ENCODE measurements around the gene MRGPRG.
"Not testable (repeated sequence)": the region's sequence is repeated elsewhere in the genome, so short reads cannot be mapped to it uniquely, and the experiment has no call there.

MRGPRG gene, protein sequence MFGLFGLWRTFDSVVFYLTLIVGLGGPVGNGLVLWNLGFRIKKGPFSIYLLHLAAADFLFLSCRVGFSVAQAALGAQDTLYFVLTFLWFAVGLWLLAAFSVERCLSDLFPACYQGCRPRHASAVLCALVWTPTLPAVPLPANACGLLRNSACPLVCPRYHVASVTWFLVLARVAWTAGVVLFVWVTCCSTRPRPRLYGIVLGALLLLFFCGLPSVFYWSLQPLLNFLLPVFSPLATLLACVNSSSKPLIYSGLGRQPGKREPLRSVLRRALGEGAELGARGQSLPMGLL

DNA sequence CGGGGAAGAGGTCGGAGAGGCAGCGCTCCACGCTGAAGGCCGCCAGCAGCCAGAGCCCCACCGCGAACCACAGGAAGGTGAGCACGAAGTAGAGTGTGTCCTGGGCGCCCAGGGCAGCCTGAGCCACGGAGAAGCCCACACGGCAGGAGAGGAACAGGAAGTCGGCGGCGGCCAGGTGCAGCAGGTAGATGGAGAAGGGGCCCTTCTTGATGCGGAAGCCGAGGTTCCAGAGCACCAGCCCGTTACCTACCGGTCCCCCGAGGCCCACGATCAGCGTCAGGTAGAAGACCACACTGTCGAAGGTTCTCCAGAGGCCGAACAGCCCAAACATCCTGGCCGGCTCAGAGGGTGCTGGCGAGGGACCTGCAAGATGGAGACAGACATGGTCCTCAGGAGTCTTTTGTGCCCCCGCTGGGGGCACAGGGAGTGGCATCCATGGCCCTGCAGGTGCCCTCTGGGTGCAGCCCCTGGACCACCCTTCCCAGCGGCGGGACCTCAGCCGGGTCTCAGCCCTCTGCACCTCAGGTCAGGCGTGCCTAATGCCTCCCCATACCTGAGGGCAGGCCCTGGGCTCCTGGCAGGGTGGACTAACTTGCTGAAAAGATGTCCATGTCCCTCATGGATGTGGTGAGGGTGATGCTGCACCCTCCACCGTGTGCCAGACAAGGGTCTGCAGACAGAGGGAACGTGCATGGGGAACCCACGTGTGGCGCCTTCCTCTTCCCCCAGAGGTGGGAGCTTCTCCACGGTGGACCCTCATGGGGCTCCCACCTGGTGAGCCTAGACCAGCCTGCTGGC lies at the start of gene MRGPRG:
Gene MRGPRG (minus strand): TSS at position 331 of the 798 bp plus-strand sequence. CDS start 0 bp downstream, at position 331.
- no peak for ATAC-seq (replicated peaks)
- Mint-ChIP-seq H3K4me1 (peaks cover 6 to 7% of the 10 kb centered on the region in 2 donors), H3K4me3 (no peak within 1 kb of the TSS), H3K27ac (no peak within 1 kb of the TSS), H3K9me3 (peaks cover 0 to 2% of the 10 kb centered on the region in 2 donors), H3K36me3 (no peaks in the 10 kb centered on the region), H3K27me3 (peaks cover 42 to 59% of the 10 kb centered on the region in 2 donors)
- DNase-seq, result no peak

DNA sequence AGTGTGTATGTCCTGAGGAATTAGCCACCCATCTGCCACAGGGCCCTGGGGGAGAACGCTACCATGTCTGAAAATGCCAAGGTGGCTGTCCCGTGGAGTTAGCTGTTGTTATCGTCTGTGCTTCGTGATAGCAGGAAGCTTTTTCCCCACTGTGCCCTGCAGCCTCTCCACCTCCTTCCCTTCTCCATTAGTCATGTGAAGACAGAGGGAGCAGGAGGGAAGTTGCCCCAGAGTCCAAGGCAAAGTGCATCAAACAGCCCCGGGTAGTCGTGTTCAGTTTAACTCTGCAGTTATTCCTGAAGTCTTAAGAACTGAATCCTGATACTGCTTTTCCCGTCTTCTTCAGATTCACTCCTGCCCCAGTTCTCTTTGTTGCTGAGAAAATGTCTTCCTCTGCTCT lies 43.9 kb upstream of the MRGPRG start:
- not testable (repeated sequence) for H3K4me1 Mint-ChIP-seq; H3K36me3 Mint-ChIP-seq; DNase-seq; H3K4me3 Mint-ChIP-seq; H3K27me3 Mint-ChIP-seq; H3K9me3 Mint-ChIP-seq; ATAC-seq (replicated peaks); H3K27ac Mint-ChIP-seq

DNA sequence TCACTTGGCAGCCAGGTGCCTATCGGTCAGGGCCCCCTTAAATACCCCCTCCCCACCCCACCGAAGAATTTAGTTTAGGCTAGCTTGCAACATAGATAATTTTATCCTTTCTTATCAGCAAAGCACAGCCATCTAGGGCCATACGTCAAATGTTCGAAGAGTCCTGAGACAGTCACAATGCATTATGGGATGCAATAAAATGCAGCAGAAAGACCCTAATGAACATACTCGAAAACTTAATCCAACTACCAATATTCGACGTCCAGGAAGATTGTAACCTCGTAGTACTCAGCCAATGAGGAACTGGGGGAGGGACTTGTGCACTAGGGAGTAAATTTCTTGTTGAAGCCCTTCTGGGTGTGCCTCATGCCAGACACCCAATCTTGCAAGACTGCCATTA lies 43.2 kb upstream of the MRGPRG start:
- H3K9me3 Mint-ChIP-seq; H3K4me3 Mint-ChIP-seq; ATAC-seq (replicated peaks); H3K36me3 Mint-ChIP-seq; H3K27ac Mint-ChIP-seq; H3K27me3 Mint-ChIP-seq; DNase-seq; H3K4me1 Mint-ChIP-seq: not testable (repeated sequence)

DNA sequence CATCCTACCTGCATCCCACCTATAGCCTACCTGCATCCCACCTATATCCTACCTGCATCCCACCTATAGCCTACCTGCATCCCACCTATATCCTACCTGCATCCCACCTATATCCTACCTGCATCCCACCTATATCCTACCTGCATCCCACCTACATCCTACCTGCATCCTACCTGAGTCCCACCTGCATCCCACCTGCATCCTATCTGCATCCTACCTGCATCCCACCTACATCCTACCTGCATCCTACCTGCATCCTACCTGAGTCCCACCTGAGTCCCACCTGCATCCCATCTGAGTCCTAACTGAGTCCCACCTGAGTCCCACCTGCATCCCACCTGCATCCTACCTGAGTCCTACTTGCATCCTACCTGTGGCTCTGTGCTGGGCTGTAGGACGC lies 38.9 kb upstream of the MRGPRG start:
- H3K9me3 Mint-ChIP-seq; H3K27ac Mint-ChIP-seq; DNase-seq; ATAC-seq (replicated peaks); H3K36me3 Mint-ChIP-seq; H3K4me3 Mint-ChIP-seq; H3K27me3 Mint-ChIP-seq; H3K4me1 Mint-ChIP-seq: not testable (repeated sequence)

DNA sequence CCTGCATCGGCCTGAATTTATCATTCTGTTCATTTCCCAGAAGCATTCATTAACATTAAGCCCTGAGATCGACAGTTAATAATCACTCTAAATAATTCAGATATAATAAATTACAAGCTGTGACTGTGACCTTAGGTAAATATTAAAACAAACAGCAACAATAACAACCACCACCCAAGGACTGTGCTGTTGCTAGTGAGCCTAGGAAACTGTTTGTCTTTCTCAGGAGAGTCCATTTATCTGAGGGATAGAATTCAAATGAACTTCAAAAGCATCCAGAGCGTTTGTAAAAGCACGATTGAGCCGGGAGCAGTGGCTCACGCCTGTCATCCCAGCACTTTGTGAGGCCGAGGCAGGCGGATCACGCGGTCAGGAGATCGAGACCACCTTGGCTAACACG lies 36.6 kb upstream of the MRGPRG start:
- H3K27ac Mint-ChIP-seq; ATAC-seq (replicated peaks); H3K9me3 Mint-ChIP-seq; H3K36me3 Mint-ChIP-seq; H3K4me3 Mint-ChIP-seq; H3K4me1 Mint-ChIP-seq; DNase-seq; H3K27me3 Mint-ChIP-seq: not testable (repeated sequence)

DNA sequence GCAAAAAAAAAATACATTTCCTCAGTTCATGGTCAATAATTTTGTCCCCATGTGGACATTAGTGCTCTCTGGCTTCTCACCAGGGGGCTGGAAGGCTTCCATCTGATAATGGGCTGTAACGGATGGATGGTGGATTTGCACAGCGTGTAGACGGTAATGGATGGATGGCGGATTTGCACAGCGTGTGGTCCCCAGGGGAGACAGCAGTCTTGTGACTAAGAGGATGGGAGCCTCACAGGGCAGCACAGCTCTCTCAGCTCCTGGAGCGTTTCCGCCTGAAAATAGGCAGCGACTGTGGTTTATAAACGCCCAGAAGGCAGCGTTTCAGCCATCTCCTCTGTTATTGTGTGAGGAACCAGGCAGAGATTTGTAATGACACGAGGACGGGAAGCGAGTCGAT lies 36.2 kb upstream of the MRGPRG start:
- DNase-seq; H3K9me3 Mint-ChIP-seq; H3K4me3 Mint-ChIP-seq; ATAC-seq (replicated peaks); H3K27me3 Mint-ChIP-seq; H3K27ac Mint-ChIP-seq; H3K36me3 Mint-ChIP-seq; H3K4me1 Mint-ChIP-seq: not testable (repeated sequence)

DNA sequence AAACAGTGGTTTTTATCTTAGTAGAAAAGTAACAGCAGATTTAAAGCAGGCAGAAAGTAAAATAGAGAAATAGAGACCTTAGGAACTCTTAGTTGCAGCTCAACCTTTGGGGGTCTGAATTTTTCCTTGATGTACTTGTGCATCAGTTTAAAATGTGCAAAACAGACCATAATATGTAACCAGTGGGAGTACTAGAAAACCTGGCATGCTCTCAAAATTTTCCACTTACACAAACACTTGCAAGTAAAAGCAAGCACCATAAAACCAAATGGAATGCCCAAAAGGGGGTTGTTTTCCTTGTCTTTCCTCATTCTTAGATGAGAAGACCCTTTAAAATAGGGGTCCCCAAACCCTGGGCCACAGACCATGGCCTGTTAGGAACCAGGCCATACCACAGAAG lies 26.5 kb upstream of the MRGPRG start:
- no peaks in the 10 kb centered on the region for H3K9me3 Mint-ChIP-seq
- H3K27me3 Mint-ChIP-seq, result peaks cover 9 to 17% of the 10 kb centered on the region in 2 donors

DNA sequence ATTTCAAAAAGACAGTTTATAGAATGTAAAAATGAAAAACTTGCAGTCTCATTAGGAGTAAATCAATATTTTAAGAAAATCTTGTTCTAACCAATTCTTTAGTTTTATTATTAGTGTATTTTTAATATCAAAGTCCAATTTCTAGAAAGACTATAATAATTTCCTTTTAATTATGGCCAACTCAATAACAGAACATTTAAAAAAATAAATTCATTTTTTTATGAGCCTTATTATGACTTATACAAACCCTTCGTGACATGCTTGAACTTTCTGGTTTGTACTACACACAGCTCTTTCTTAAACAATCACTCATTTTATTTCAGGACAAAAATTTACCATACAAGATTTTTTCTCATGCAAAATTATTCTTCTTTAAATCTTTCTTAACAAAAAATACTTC lies 25.3 kb upstream of the MRGPRG start:
- H3K4me3 Mint-ChIP-seq, result no peak overlapping the region
- no peak for ATAC-seq (replicated peaks)
- peaks cover 13 to 17% of the 10 kb centered on the region in 2 donors for H3K27me3 Mint-ChIP-seq

More for the DNA sequence above, 26.5 kb upstream of the MRGPRG start:
- no peaks in the 10 kb centered on the region for H3K36me3 Mint-ChIP-seq
- H3K27ac Mint-ChIP-seq, result no peak overlapping the region
- no peak for DNase-seq
- H3K4me1 Mint-ChIP-seq, result no peaks in the 10 kb centered on the region
- H3K4me3 Mint-ChIP-seq, result no peak overlapping the region
- no peak for ATAC-seq (replicated peaks)

DNA sequence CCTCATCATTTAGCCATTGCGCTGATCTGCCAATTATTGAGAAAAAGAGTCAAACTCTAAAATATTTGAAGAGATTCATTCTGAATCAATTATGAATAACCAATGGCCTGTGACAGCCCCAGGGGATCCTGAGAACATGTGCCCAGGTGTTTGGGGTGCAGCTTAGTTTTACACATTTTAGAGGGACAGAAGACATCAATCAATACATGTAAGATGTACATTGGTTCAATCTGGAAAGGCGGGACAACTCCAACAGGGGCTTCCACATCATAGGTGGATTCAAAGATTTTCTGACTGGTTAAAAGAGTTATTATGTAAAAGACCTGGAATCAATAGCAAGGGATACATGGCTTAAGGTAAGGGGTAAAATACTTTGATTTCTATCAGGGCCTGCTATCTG lies 18.5 kb upstream of the MRGPRG start:
- DNase-seq, result no peak
- H3K4me1 Mint-ChIP-seq, result no peaks in the 10 kb centered on the region
- H3K27ac Mint-ChIP-seq, result no peak overlapping the region
- H3K36me3 Mint-ChIP-seq, result no peaks in the 10 kb centered on the region
- no peak for ATAC-seq (replicated peaks)
- no peak overlapping the region for H3K4me3 Mint-ChIP-seq
- H3K27me3 Mint-ChIP-seq, result peaks cover 8 to 13% of the 10 kb centered on the region in 2 donors
- H3K9me3 Mint-ChIP-seq, result no peaks in the 10 kb centered on the region

More for the DNA sequence above, 25.3 kb upstream of the MRGPRG start:
- no peak for DNase-seq
- H3K36me3 Mint-ChIP-seq, result no peaks in the 10 kb centered on the region
- H3K27ac Mint-ChIP-seq, result no peak overlapping the region
- H3K9me3 Mint-ChIP-seq, result no peaks in the 10 kb centered on the region
- H3K4me1 Mint-ChIP-seq, result no peaks in the 10 kb centered on the region

DNA sequence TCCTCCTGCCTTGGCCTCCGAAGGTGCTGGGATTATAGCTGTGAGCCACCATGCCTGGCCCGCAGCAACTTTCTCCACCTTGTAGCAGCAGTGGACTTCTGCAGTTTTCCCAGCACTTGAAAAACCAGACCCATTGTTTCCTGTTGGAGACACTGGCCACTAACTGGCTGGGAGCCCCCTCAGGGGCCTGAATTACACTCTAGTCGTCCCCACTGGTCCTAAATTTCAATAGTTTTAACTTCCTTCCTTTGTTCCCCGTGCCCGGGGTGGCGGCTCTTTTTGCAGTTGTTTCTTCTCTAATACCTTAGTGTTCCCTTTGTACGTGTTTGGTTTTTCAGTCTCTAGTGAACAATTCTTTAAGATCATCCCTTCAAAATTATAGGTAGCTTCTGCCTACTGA lies 16.2 kb upstream of the MRGPRG start:
- Mint-ChIP-seq H3K36me3 (no peaks in the 10 kb centered on the region), H3K9me3 (no peaks in the 10 kb centered on the region), H3K27me3 (peaks cover 15 to 20% of the 10 kb centered on the region in 2 donors), H3K4me1 (no peaks in the 10 kb centered on the region), H3K4me3 (no peak overlapping the region), H3K27ac (no peak overlapping the region)
- no peak for ATAC-seq (replicated peaks)
- DNase-seq, result no peak

DNA sequence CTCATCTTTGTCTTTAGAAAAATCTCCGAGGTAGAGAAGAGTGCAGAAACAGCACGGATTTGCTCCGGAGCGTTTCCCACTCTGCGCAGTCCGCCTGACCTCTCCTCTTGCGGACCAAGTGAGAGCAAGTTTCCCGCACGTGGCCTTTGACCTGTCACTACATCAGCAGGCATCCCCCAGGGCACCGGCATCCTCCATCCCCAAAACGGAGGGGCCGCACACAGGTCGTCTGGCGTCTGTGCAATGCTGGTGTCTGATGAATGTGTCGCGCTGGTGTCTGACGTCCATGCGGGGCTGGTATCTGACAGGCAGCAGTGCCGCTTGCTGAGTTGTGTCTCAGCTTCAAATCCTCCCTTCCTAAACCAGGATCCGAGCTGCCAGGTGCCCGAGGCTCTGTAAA lies 14.3 kb upstream of the MRGPRG start:
- Mint-ChIP-seq H3K36me3 (no peaks in the 10 kb centered on the region), H3K27me3 (peaks cover 15% of the 10 kb centered on the region in 2 donors), H3K4me3 (no peak overlapping the region), H3K9me3 (no peaks in the 10 kb centered on the region), H3K27ac (no peak overlapping the region), H3K4me1 (no peaks in the 10 kb centered on the region)
- DNase-seq (no peak), ATAC-seq (replicated peaks) (no peak)

DNA sequence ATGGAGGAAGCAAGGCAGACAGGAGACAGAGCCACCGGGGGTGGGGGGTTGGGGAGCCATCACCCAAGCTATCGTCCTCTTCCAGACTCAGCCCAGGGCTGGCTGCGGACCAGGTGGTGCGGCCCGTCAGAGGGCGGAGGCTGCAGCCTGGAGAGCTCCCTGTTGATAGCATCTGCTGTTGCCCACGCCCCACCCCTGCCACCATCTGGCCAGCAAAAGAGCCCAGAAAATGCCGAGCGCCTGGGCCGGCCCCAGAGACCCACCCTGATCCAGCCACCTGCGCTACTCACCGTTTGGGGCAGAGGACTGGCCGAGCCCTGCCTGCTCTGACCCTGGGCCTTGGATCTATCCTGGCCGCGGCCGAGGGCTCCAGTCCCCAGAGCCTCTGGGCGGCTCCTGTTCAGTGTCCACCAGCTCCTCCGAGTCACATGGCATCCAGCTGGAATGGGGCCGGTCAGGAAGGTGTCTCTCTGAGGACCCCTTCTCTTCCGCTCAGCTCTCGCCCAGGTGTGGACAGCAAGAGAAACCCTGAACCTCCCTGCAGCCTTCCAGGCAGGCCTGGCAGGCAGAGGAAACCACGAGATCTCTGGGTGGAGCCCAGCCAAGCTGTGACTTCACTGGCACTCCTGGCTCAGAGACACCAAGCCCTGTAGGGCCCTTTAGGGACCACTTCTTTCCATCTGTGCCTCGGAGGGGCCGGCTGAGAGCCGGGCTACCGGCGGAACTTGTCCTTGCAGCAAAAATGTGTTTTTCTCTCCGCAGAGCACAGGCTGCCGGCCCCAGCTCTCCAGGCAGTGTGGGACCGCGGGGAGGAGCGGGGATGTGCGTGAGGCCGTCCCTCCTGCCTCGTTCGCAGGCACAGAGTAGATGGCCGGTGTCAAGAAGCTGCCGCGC lies 13.5 kb upstream of the MRGPRG start, which contains the start of gene MRGPRE:
Gene MRGPRE (minus strand): TSS at position 567 of the 894 bp plus-strand sequence. CDS start 3,618 bp downstream, outside the sequence.
- Mint-ChIP-seq H3K36me3 (no peaks in the 10 kb centered on the region), H3K27ac (no peak within 1 kb of the TSS), H3K27me3 (peaks cover 15 to 18% of the 10 kb centered on the region in 2 donors), H3K4me3 (no peak within 1 kb of the TSS), H3K4me1 (no peaks in the 10 kb centered on the region), H3K9me3 (no peaks in the 10 kb centered on the region)
- no peak for ATAC-seq (replicated peaks)
- DNase-seq, result no peak

DNA sequence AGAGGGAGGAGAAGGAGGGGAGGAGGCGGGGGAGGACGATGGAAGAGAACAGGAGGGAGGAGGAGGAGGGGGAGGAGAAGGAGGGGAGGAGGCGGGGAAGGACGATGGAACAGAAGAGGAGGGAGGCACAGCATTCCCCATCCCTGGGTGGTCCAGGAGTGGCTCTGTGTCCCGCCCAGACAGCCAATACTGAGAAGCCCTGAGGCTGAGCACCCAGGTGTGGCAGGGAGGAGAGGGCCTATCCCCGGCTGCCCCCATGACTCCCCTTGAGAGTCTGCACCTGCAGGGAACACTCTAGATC lies 12.9 kb upstream of the MRGPRG start:
- DNase-seq (no peak), ATAC-seq (replicated peaks) (no peak)
- Mint-ChIP-seq H3K4me1 (no peaks in the 10 kb centered on the region), H3K27me3 (peaks cover 15 to 21% of the 10 kb centered on the region in 2 donors), H3K27ac (no peak overlapping the region), H3K4me3 (no peak overlapping the region), H3K9me3 (no peaks in the 10 kb centered on the region), H3K36me3 (no peaks in the 10 kb centered on the region)

Measured in stimulated activated naive B cell treated with anti-CD40 and anti-IgM and Interleukin-4, amounts not matched to agents 10 μg/mL and 1 μg/mL and 100 μg/mL, for 72 hours (primary cell).